K562 (cell line): Measurements from ENCODE around the gene ADIPOR1. TPM values are rescaled to one million over a fixed set of nuclear protein-coding genes. Genes with fewer than 3 reads are reported as not detected.

ENCODE experiments used
- CBFA2T3 ChIP-seq: fragments of 450-650 bp; IDR thresholded peaks from 2 replicates; pipeline ENCODE4 v1.6.1; 2017
- CTBP1 ChIP-seq: fragments of 450-650 bp; IDR thresholded peaks from 2 replicates; pipeline ENCODE4 v1.6.1; 2016; ENCODE audit warnings: borderline replicate concordance
- CXXC5 ChIP-seq: fragments of 250-450 bp; sonication (Bioruptor Pico); IDR thresholded peaks from 2 replicates; pipeline ENCODE4 v1.8.0; 2022; ENCODE audit warnings: inconsistent platforms, mild to moderate bottlenecking, moderate library complexity
- ESRRA ChIP-seq: fragments of 450-650 bp; IDR thresholded peaks from 2 replicates; pipeline ENCODE4 v1.6.1; 2014; ENCODE audit warnings: low read depth, mild to moderate bottlenecking, moderate library complexity, borderline replicate concordance
- GATA2 ChIP-seq: sonication (generic); formaldehyde crosslinking; IDR thresholded peaks from 2 replicates; pipeline ENCODE4 v1.4.0; 2020; ENCODE audit warnings: mild to moderate bottlenecking, missing genetic modification reagents
- KLF6 ChIP-seq: fragments of 250-450 bp; sonication (Bioruptor Pico); IDR thresholded peaks from 2 replicates; pipeline ENCODE4 v1.4.0; 2020; ENCODE audit warnings: mild to moderate bottlenecking, moderate library complexity, borderline replicate concordance
- NFE2 ChIP-seq: IDR thresholded peaks from 2 replicates; pipeline ENCODE4 v1.6.1; 2014; ENCODE audit warnings: antibody characterized with exemption, low read depth
- PHB2 ChIP-seq: fragments of 450-650 bp; IDR thresholded peaks from 2 replicates; pipeline ENCODE4 v1.6.1; 2017; ENCODE audit warnings: low read depth
- RUNX1 ChIP-seq: sonication (generic); IDR thresholded peaks from 2 replicates; pipeline ENCODE4 v1.6.1; 2016; ENCODE audit warnings: antibody characterized with exemption, low read depth
- ZNF197 ChIP-seq: fragments of 200-800 bp; sonication (Bioruptor generic); IDR thresholded peaks from 2 replicates; pipeline ENCODE4 v1.6.1; 2016; ENCODE audit warnings: low read depth, missing genetic modification characterization, missing compliant biosample characterization
- ZNF589 ChIP-seq: fragments of 200-800 bp; sonication (Bioruptor generic); IDR thresholded peaks from 2 replicates; pipeline ENCODE4 v1.6.1; 2016; ENCODE audit warnings: low read depth, missing genetic modification characterization, missing compliant biosample characterization
- ZNF699 ChIP-seq: fragments of 250-450 bp; sonication (Bioruptor Pico); IDR thresholded peaks from 2 replicates; pipeline ENCODE4 v1.8.0; 2021; ENCODE audit warnings: mild to moderate bottlenecking, moderate library complexity; ENCODE audit not compliant: insufficient replicate concordance
- polyA plus RNA-seq, 8 experiments: library from polyadenylated mRNA; depleted of rRNA in 4 of 8; stranded (reverse) in 5 of 8; unstranded in 3 of 8; fragments of >200 nt; fragmentation: Nextera tagmentation in 2 of 8; fragmentation: Illumina TruSeq in 1 of 8; extraction: Ambion mirVana in 2 of 8; extraction: Trizol in 1 of 8; gene quantifications; 2 replicates each; pipeline versions ENCODE4 v1.2.1 to v1.2.3, GENCODE V29; 2011 to 2014; ENCODE audit warnings: inconsistent platforms in 1 of 8, missing spikeins in 1 of 8
- total RNA-seq, 7 experiments: library from RNA; depleted of rRNA in 6 of 7; stranded (reverse); fragments of >200 nt in 6 of 7; fragmentation: Illumina TruSeq in 2 of 7; extraction: Trizol in 2 of 7; gene quantifications; 2 replicates each; pipeline versions ENCODE4 v1.2.1 to v1.2.3, GENCODE V29; 2011 to 2021; ENCODE audit warnings: low replicate concordance in 1 of 7
- TF ChIP-seq, protein P1 (sequence below): fragments of 200-800 bp; sonication (Bioruptor generic); IDR thresholded peaks from 2 replicates; pipeline ENCODE4 v1.6.1; 2016; ENCODE audit warnings: missing genetic modification characterization, missing compliant biosample characterization
- TF ChIP-seq, protein P2 (sequence below): sonication (generic); IDR thresholded peaks from 2 replicates; pipeline ENCODE4 v1.6.1; 2016
- TF ChIP-seq, protein P3 (sequence below): fragments of 250-450 bp; sonication (Bioruptor Pico); IDR thresholded peaks from 2 replicates; pipeline ENCODE4 v1.9.0; 2021; ENCODE audit warnings: mild to moderate bottlenecking
- TF ChIP-seq, protein P4 (sequence below): fragments of 250-450 bp; sonication (Bioruptor Pico); IDR thresholded peaks from 2 replicates; pipeline ENCODE4 v1.9.0; 2021; ENCODE audit warnings: mild to moderate bottlenecking, inconsistent platforms
- TF ChIP-seq, protein P5 (sequence below), 2 experiments: IDR thresholded peaks in 1 of 2; conservative IDR thresholded peaks in 1 of 2; 2 replicates each; pipeline ENCODE4 v1.6.1; 2016; ENCODE audit warnings: low read depth in 2 of 2, mild to moderate bottlenecking in 1 of 2, missing compliant biosample characterization in 1 of 2, missing genetic modification characterization in 1 of 2, moderate library complexity in 1 of 2

Gene ADIPOR1
- total and polyA plus RNA-seq, 9 of the 15 experiments (the other 6 are each of a cell fraction or from before 2014, with no cell fraction given): 29.0 to 217 (median 100) TPM

DNA sequence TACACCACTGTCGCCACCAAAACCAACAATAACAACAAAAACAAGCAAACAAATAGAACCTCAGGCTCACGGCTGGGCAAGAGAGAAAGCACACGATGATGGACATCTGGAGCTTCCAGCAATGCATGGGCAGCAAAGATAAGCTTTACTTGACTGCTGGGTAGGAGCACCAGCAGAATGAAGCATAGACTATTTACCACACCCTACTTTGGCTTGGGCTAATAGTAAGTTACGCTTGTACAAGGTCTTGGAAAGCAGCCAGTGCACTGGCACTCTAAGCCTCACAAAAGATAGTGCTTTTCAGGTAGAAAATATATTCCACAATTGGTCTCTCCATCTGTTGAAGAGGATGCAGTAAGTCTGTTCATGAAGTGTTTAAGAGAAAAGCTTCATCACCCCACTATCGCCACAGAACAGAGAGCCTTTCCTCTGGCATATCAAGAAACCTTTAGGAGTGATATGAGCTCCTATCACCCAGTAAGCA, 13.6 kb downstream of the ADIPOR1 start (continued):
- TF ChIP-seq, protein P1, sequence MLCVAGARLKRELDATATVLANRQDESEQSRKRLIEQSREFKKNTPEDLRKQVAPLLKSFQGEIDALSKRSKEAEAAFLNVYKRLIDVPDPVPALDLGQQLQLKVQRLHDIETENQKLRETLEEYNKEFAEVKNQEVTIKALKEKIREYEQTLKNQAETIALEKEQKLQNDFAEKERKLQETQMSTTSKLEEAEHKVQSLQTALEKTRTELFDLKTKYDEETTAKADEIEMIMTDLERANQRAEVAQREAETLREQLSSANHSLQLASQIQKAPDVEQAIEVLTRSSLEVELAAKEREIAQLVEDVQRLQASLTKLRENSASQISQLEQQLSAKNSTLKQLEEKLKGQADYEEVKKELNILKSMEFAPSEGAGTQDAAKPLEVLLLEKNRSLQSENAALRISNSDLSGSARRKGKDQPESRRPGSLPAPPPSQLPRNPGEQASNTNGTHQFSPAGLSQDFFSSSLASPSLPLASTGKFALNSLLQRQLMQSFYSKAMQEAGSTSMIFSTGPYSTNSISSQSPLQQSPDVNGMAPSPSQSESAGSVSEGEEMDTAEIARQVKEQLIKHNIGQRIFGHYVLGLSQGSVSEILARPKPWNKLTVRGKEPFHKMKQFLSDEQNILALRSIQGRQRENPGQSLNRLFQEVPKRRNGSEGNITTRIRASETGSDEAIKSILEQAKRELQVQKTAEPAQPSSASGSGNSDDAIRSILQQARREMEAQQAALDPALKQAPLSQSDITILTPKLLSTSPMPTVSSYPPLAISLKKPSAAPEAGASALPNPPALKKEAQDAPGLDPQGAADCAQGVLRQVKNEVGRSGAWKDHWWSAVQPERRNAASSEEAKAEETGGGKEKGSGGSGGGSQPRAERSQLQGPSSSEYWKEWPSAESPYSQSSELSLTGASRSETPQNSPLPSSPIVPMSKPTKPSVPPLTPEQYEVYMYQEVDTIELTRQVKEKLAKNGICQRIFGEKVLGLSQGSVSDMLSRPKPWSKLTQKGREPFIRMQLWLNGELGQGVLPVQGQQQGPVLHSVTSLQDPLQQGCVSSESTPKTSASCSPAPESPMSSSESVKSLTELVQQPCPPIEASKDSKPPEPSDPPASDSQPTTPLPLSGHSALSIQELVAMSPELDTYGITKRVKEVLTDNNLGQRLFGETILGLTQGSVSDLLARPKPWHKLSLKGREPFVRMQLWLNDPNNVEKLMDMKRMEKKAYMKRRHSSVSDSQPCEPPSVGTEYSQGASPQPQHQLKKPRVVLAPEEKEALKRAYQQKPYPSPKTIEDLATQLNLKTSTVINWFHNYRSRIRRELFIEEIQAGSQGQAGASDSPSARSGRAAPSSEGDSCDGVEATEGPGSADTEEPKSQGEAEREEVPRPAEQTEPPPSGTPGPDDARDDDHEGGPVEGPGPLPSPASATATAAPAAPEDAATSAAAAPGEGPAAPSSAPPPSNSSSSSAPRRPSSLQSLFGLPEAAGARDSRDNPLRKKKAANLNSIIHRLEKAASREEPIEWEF (CRISPR knock-in tag): peak; percentile 40; the same call in 1 of the 2 replicates
- TF ChIP-seq, protein P2, sequence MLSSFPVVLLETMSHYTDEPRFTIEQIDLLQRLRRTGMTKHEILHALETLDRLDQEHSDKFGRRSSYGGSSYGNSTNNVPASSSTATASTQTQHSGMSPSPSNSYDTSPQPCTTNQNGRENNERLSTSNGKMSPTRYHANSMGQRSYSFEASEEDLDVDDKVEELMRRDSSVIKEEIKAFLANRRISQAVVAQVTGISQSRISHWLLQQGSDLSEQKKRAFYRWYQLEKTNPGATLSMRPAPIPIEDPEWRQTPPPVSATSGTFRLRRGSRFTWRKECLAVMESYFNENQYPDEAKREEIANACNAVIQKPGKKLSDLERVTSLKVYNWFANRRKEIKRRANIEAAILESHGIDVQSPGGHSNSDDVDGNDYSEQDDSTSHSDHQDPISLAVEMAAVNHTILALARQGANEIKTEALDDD: peak; percentile 66; the same call in 1 of the 2 replicates
- TF ChIP-seq ZNF197 (CRISPR knock-in tag) (no peak), ZNF699 (no peak), ESRRA (no peak), CXXC5 (CRISPR knock-in tag) (peak; percentile 67), PHB2 (peak; percentile 88), GATA2 (CRISPR knock-in tag) (peak; percentile 89), RUNX1 (no peak), NFE2 (peak; percentile 36), CBFA2T3 (peak; percentile 97), ZNF589 (CRISPR knock-in tag) (peak; percentile 68), CTBP1 (peak; percentile 86), KLF6 (no peak)
- TF ChIP-seq, protein P3, sequence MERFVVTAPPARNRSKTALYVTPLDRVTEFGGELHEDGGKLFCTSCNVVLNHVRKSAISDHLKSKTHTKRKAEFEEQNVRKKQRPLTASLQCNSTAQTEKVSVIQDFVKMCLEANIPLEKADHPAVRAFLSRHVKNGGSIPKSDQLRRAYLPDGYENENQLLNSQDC: 0 out of 2 replicates have a peak, but pooled peaks have one; percentile 43
- TF ChIP-seq, protein P4, sequence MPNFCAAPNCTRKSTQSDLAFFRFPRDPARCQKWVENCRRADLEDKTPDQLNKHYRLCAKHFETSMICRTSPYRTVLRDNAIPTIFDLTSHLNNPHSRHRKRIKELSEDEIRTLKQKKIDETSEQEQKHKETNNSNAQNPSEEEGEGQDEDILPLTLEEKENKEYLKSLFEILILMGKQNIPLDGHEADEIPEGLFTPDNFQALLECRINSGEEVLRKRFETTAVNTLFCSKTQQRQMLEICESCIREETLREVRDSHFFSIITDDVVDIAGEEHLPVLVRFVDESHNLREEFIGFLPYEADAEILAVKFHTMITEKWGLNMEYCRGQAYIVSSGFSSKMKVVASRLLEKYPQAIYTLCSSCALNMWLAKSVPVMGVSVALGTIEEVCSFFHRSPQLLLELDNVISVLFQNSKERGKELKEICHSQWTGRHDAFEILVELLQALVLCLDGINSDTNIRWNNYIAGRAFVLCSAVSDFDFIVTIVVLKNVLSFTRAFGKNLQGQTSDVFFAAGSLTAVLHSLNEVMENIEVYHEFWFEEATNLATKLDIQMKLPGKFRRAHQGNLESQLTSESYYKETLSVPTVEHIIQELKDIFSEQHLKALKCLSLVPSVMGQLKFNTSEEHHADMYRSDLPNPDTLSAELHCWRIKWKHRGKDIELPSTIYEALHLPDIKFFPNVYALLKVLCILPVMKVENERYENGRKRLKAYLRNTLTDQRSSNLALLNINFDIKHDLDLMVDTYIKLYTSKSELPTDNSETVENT (CRISPR knock-in tag): no peak
- TF ChIP-seq, protein P5, sequence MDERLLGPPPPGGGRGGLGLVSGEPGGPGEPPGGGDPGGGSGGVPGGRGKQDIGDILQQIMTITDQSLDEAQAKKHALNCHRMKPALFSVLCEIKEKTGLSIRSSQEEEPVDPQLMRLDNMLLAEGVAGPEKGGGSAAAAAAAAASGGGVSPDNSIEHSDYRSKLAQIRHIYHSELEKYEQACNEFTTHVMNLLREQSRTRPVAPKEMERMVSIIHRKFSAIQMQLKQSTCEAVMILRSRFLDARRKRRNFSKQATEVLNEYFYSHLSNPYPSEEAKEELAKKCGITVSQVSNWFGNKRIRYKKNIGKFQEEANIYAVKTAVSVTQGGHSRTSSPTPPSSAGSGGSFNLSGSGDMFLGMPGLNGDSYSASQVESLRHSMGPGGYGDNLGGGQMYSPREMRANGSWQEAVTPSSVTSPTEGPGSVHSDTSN (CRISPR knock-in tag; IDR thresholded peaks at IDR 0.05; ENCODE audit: low read depth): peak; percentile 32; the same call in 1 of the 2 replicates
- TF ChIP-seq, protein P5 (tag; conservative IDR thresholded peaks at IDR 0.05; ENCODE audit: low read depth): peak; percentile 86
